ENCODE data around the gene DGKH. TPM values are rescaled to one million over a fixed set of nuclear protein-coding genes. Genes with fewer than 3 reads are reported as not detected.

Gene DGKH
- total RNA-seq, 1 donor from 2014 or later, result 45.1 TPM

GRCh38 chr13:42007844-42008243, 40.6 kb upstream of the DGKH start:
- no peak for TF ChIP-seq CTCF (IDR thresholded peaks at IDR 0.05; ENCODE audit: unreplicated experiment)
- no peaks in the 10 kb centered on the region for H3K9me3 Mint-ChIP-seq (ENCODE audit: unreplicated experiment)
- DNase-seq (ENCODE audit: low spot score), result no peak
- no peak overlapping the region for H3K27ac Mint-ChIP-seq (ENCODE audit: unreplicated experiment)
- peaks cover 2% of the 10 kb centered on the region for H3K27me3 Mint-ChIP-seq (ENCODE audit: unreplicated experiment)
- H3K4me1 Mint-ChIP-seq (ENCODE audit: unreplicated experiment), result peaks cover 18% of the 10 kb centered on the region
- no peak overlapping the region for H3K4me3 Mint-ChIP-seq (ENCODE audit: unreplicated experiment)
- H3K36me3 Mint-ChIP-seq (ENCODE audit: low read depth, unreplicated experiment), result no peaks in the 10 kb centered on the region

- Mint-ChIP-seq H3K4me1 (ENCODE audit: unreplicated experiment) (peaks cover 20% of the 10 kb centered on the region), H3K36me3 (ENCODE audit: low read depth, unreplicated experiment) (no peaks in the 10 kb centered on the region), H3K27ac (ENCODE audit: unreplicated experiment) (no peak overlapping the region), H3K27me3 (ENCODE audit: unreplicated experiment) (peaks cover 2% of the 10 kb centered on the region), H3K4me3 (ENCODE audit: unreplicated experiment) (no peak overlapping the region), H3K9me3 (ENCODE audit: unreplicated experiment) (no peaks in the 10 kb centered on the region)
- TF ChIP-seq CTCF (IDR thresholded peaks at IDR 0.05; ENCODE audit: unreplicated experiment), result no peak
- no peak for DNase-seq (ENCODE audit: low spot score)
Measured at GRCh38 chr13:42009057-42009456, 39.4 kb upstream of the DGKH start.

- no peaks in the 10 kb centered on the region for H3K9me3 Mint-ChIP-seq (ENCODE audit: unreplicated experiment)
- peak overlapping the region; percentile 65 for H3K4me3 Mint-ChIP-seq (ENCODE audit: unreplicated experiment)
- no peaks in the 10 kb centered on the region for H3K36me3 Mint-ChIP-seq (ENCODE audit: low read depth, unreplicated experiment)
- H3K4me1 Mint-ChIP-seq (ENCODE audit: unreplicated experiment), result peaks cover 32% of the 10 kb centered on the region
- DNase-seq (ENCODE audit: low spot score), result peak; percentile 33
- H3K27ac Mint-ChIP-seq (ENCODE audit: unreplicated experiment), result peak overlapping the region; percentile 96
- no peak for TF ChIP-seq CTCF (IDR thresholded peaks at IDR 0.05; ENCODE audit: unreplicated experiment)
- H3K27me3 Mint-ChIP-seq (ENCODE audit: unreplicated experiment), result peaks cover 2% of the 10 kb centered on the region
Measured at GRCh38 chr13:42011601-42012350, 36.7 kb upstream of the DGKH start.

- no peaks in the 10 kb centered on the region for H3K36me3 Mint-ChIP-seq (ENCODE audit: low read depth, unreplicated experiment)
- peaks cover 2% of the 10 kb centered on the region for H3K27me3 Mint-ChIP-seq (ENCODE audit: unreplicated experiment)
- H3K9me3 Mint-ChIP-seq (ENCODE audit: unreplicated experiment), result no peaks in the 10 kb centered on the region
- peaks cover 32% of the 10 kb centered on the region for H3K4me1 Mint-ChIP-seq (ENCODE audit: unreplicated experiment)
- DNase-seq (ENCODE audit: low spot score), result no peak
- no peak overlapping the region for H3K4me3 Mint-ChIP-seq (ENCODE audit: unreplicated experiment)
- peak overlapping the region; percentile 74 for H3K27ac Mint-ChIP-seq (ENCODE audit: unreplicated experiment)
- no peak for TF ChIP-seq CTCF (IDR thresholded peaks at IDR 0.05; ENCODE audit: unreplicated experiment)
Measured at GRCh38 chr13:42014119-42014518, 34.3 kb upstream of the DGKH start.

- TF ChIP-seq CTCF (IDR thresholded peaks at IDR 0.05; ENCODE audit: unreplicated experiment), result no peak
- Mint-ChIP-seq H3K36me3 (ENCODE audit: low read depth, unreplicated experiment) (no peaks in the 10 kb centered on the region), H3K4me1 (ENCODE audit: unreplicated experiment) (peaks cover 17% of the 10 kb centered on the region), H3K4me3 (ENCODE audit: unreplicated experiment) (no peak overlapping the region), H3K9me3 (ENCODE audit: unreplicated experiment) (no peaks in the 10 kb centered on the region), H3K27me3 (ENCODE audit: unreplicated experiment) (no peaks in the 10 kb centered on the region), H3K27ac (ENCODE audit: unreplicated experiment) (no peak overlapping the region)
- no peak for DNase-seq (ENCODE audit: low spot score)
Measured at GRCh38 chr13:42017264-42017663, 31.2 kb upstream of the DGKH start.

All from endothelial cell (in vitro differentiated cells).